Measurements from ENCODE around the gene TNKS2. TPM values are rescaled to one million over a fixed set of nuclear protein-coding genes. Genes with fewer than 3 reads are reported as not detected.
A peak's percentile ranks its signal among the peaks of the same experiment; 100 is the strongest.
"Not testable (repeated sequence)": the region's sequence is repeated elsewhere in the genome, so short reads cannot be mapped to it uniquely, and the experiment has no call there.

The TNKS2 gene
- 27.4 TPM for total RNA-seq (2013)
- 10 to 100 TPM; 20.7 to 25.4 (median 20.9) TPM for polyA plus RNA-seq
- polyA minus RNA-seq = 21.9 and 31.3 TPM in 2 replicates
- total RNA-seq = 125 to 256 (median 153) reads per million in 11 experiments

- DNase-seq = peak; percentile 87 to 88 (median 87)
- Histone ChIP-seq H3K9me3 (replicated peaks in 1 of 2; ENCODE audit: control insufficient read depth in 1 of 2, insufficient read depth in 1 of 2, low read length in 2 of 2) (no peaks in the 10 kb centered on the region), H3K9ac (ENCODE audit: insufficient read depth, low read length, poor library complexity, severe bottlenecking) (peak within 1 kb of the TSS; percentile 95), H3K4me2 (replicated peaks; ENCODE audit: extremely low read depth, low read length, poor library complexity, severe bottlenecking) (peak within 1 kb of the TSS; percentile 90), H3K4me3 (replicated peaks in 1 of 3; ENCODE audit: low read depth in 2 of 3, low read length in 3 of 3) (peak within 1 kb of the TSS; percentile 92 to 99 (median 94)), H3K36me3 (replicated peaks in 1 of 2; ENCODE audit: control insufficient read depth in 1 of 2, insufficient read depth in 2 of 2, low read length in 2 of 2) (peaks cover 5 to 20% of the 10 kb centered on the region in 2 donors), H3K79me2 (ENCODE audit: insufficient read depth, low read length) (peaks cover 58% of the 10 kb centered on the region), H3K4me1 (ENCODE audit: control insufficient read depth in 1 of 2, insufficient read depth in 2 of 2, low read length in 2 of 2) (peaks cover 28 to 42% of the 10 kb centered on the region in 2 donors), H4K20me1 (ENCODE audit: insufficient read depth, low read length) (peaks cover 37% of the 10 kb centered on the region), H3K27me3 (ENCODE audit: control insufficient read depth in 2 of 2, insufficient read depth in 2 of 2, low read length in 2 of 2) (no peaks in the 10 kb centered on the region), H2AFZ (ENCODE audit: insufficient read depth, low read depth, low read length, poor library complexity, severe bottlenecking) (peak within 1 kb of the TSS; percentile 91), H3K27ac (ENCODE audit: low read depth in 1 of 2, low read length in 2 of 2) (peak within 1 kb of the TSS; percentile 90 to 92)
- Mint-ChIP-seq H3K36me3 (peaks cover 14 to 20% of the 10 kb centered on the region in 2 donors), H3K27ac (peak within 1 kb of the TSS; percentile 91 to 97 (median 94)), H3K4me3 (peak within 1 kb of the TSS; percentile 94 to 98), H3K27me3 (ENCODE audit: low read depth in 3 of 3) (peaks cover 0 to 3% (median 0%) of the 10 kb centered on the region in 3 donors), H3K9me3 (no peaks in the 10 kb centered on the region), H3K4me1 (peaks cover 42% of the 10 kb centered on the region)
- intact Hi-C loops (cut with micrococcal nuclease) = loop anchor here (5.0 kb wide), 2 partner anchors 124 to 129 kb away; partner anchors contain the start of gene BTAF1 (in 1 of the 2)
- TF ChIP-seq, protein P1, sequence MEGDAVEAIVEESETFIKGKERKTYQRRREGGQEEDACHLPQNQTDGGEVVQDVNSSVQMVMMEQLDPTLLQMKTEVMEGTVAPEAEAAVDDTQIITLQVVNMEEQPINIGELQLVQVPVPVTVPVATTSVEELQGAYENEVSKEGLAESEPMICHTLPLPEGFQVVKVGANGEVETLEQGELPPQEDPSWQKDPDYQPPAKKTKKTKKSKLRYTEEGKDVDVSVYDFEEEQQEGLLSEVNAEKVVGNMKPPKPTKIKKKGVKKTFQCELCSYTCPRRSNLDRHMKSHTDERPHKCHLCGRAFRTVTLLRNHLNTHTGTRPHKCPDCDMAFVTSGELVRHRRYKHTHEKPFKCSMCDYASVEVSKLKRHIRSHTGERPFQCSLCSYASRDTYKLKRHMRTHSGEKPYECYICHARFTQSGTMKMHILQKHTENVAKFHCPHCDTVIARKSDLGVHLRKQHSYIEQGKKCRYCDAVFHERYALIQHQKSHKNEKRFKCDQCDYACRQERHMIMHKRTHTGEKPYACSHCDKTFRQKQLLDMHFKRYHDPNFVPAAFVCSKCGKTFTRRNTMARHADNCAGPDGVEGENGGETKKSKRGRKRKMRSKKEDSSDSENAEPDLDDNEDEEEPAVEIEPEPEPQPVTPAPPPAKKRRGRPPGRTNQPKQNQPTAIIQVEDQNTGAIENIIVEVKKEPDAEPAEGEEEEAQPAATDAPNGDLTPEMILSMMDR (IDR thresholded peaks at IDR 0.05) = no peak
- WGBS (ENCODE audit: insufficient coverage) = under 1% methylated on average over 59 of the region's 64 CpGs
These were observed at the start of gene TNKS2 for GRCh38 chr10:91797874-91798648. TNKS2 (plus strand) TSS chr10:91798426; CDS start chr10:91798691, 265 bp downstream.

DNA sequence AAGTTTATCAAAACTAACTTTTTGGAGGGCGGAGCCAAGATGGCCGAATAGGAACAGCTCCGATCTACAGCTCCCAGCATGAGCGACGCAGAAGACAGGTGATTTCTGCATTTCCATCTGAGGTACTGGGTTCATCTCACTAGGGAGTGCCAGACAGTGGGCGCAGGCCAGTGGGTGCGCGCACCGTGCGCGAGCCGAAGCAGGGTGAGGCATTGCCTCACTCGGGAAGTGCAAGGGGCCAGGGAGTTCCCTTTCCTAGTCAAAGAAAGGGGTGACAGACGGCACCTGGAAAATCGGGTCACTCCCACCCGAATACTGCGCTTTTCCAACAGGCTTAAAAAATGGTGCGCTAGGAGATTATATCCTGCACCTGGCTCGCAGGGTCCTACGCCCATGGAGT lies 48.6 kb upstream of the TNKS2 start:
- peaks cover 0 to 16% (median 9%) of the 10 kb centered on the region in 7 donors for H3K9me3 Mint-ChIP-seq
- H3K79me2 ChIP-seq (ENCODE audit: insufficient read depth, low read length); H3K27me3 Mint-ChIP-seq (ENCODE audit: low read depth in 3 of 3); H3K4me3 ChIP-seq (replicated peaks in 1 of 3; ENCODE audit: low read depth in 2 of 3, low read length in 3 of 3); intact Hi-C loops (cut with micrococcal nuclease); H4K20me1 ChIP-seq (ENCODE audit: insufficient read depth, low read length); H3K36me3 Mint-ChIP-seq; H3K27ac ChIP-seq (ENCODE audit: low read depth in 1 of 2, low read length in 2 of 2); H3K4me1 Mint-ChIP-seq; H3K4me2 ChIP-seq (replicated peaks; ENCODE audit: extremely low read depth, low read length, poor library complexity, severe bottlenecking); H3K9me3 ChIP-seq (replicated peaks in 1 of 2; ENCODE audit: control insufficient read depth in 1 of 2, insufficient read depth in 1 of 2, low read length in 2 of 2); H3K36me3 ChIP-seq (replicated peaks in 1 of 2; ENCODE audit: control insufficient read depth in 1 of 2, insufficient read depth in 2 of 2, low read length in 2 of 2); H3K9ac ChIP-seq (ENCODE audit: insufficient read depth, low read length, poor library complexity, severe bottlenecking); H3K4me1 ChIP-seq (ENCODE audit: control insufficient read depth in 1 of 2, insufficient read depth in 2 of 2, low read length in 2 of 2); H3K27me3 ChIP-seq (ENCODE audit: control insufficient read depth in 2 of 2, insufficient read depth in 2 of 2, low read length in 2 of 2); H2AFZ ChIP-seq (ENCODE audit: insufficient read depth, low read depth, low read length, poor library complexity, severe bottlenecking); H3K27ac Mint-ChIP-seq; DNase-seq; H3K4me3 Mint-ChIP-seq: not testable (repeated sequence)
- no CpG with 5 or more reads among the region's 20 CpGs for WGBS (ENCODE audit: insufficient coverage)
